ENCODE data around the gene SERPINA9.
"Not testable (repeated sequence)": the region's sequence is repeated elsewhere in the genome, so short reads cannot be mapped to it uniquely, and the experiment has no call there.

Gene SERPINA9

DNA sequence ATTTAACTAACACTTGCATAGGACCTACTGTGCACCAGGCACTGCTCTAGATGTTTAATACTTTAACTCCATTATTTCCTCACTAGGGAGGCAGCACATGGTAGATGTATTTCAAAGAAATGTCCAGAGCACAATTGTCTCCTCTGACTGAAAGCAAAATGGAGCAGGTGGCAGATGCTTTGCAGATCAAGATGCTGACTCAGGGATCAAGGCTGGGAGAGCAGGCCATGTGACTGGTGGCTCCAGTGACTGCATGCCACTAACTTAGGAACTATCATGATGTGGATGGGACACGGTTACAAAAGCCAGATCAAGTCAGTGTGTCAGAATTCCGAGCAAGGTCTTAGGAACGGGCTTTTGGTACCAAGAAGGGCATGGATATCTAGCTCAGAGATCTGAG, 51.6 kb downstream of the SERPINA9 start:
- Histone ChIP-seq H3K27ac (no peak overlapping the region), H3K4me3 (no peak overlapping the region)
- TF ChIP-seq, protein P1, sequence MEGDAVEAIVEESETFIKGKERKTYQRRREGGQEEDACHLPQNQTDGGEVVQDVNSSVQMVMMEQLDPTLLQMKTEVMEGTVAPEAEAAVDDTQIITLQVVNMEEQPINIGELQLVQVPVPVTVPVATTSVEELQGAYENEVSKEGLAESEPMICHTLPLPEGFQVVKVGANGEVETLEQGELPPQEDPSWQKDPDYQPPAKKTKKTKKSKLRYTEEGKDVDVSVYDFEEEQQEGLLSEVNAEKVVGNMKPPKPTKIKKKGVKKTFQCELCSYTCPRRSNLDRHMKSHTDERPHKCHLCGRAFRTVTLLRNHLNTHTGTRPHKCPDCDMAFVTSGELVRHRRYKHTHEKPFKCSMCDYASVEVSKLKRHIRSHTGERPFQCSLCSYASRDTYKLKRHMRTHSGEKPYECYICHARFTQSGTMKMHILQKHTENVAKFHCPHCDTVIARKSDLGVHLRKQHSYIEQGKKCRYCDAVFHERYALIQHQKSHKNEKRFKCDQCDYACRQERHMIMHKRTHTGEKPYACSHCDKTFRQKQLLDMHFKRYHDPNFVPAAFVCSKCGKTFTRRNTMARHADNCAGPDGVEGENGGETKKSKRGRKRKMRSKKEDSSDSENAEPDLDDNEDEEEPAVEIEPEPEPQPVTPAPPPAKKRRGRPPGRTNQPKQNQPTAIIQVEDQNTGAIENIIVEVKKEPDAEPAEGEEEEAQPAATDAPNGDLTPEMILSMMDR (IDR thresholded peaks at IDR 0.05) = no peak
- DNase-seq (ENCODE audit: low spot score) = no peak

DNA sequence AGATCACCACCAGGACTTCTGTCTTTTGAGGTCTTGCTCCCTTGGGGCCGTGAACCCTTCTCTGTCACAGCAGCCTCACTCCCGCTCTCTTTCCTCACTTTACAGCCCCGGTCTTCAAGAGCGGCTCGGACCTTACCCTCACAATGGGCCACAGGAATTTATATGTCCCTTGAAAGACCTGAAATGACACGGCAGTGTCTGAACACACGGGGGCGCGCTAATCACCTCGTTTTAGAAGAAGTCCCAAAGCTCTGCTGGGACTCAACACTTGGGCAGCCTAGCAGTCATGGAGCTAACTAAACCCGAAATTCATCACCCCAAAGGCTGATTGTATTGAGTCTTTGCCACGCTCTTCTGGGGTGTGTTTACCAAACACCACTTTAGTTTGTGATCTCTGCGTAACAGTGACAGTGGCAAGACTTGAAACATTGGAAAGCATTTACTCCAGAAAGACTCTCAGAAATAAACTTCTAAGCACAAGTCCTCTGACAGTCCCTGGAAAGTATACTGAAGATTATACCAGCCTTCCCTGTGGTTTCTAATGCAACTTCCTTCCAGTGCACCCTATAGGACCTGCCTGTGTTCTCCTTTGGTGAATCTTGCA, 52.4 kb downstream of the SERPINA9 start:
- no peak overlapping the region for H3K27ac ChIP-seq
- no peak overlapping the region for H3K4me3 ChIP-seq
- TF ChIP-seq, protein P1 (IDR thresholded peaks at IDR 0.05) = no peak
- DNase-seq (ENCODE audit: low spot score) = no peak

DNA sequence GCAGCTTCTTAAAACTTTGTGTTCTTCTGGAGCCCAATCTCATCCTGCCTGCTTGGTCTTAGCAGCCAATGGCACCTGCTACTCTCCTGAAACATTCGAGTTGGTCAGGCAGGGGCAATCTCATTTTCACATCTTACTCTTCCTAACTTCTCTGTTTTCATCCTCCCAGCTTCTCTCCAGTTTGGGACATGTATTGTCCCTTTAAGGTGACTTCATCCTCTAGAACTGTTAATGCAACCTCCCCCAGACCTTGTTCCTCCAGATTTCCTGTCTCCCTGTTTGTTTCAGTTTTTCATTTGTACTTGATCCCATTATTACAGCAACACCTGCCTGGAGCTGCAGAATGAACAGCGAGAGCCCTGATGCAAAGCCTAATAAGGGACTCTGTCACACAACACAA, 54.7 kb downstream of the SERPINA9 start:
- TF ChIP-seq, protein P1 (IDR thresholded peaks at IDR 0.05) = no peak
- no peak overlapping the region for H3K27ac ChIP-seq
- no peak overlapping the region for H3K4me3 ChIP-seq
- DNase-seq (ENCODE audit: low spot score) = no peak

DNA sequence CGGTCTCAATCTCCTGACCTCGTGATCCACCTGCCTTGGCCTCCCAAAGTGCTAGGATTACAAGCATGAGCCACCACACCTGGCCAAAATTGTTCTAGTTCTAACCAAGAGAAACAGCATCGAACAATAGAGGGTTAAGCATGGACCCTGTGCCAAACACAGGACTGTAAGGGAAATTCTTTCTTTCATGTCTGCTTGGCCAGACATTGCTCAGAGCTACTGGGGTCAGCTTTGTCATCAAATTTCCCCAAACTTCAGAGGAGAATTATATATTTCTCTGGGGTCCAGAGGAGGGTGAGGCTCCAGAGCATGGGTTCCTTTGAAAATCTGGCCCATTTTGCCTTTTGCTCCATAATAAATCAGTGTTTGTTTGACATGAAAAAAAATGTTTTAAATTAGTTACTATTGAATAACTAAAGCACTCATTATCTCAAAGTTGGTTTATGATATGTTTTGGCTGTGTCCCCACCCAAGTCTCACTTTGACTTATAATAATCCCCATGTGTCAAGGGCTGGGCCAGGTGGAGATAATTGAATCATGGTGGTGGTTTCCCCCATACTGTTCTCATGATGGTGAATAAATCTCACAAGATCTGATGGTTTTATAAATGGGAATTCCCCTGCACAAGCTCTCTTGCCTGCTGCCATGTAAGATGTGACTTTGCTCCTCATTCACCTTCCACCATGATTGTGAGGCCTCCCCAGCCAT, 58.3 kb downstream of the SERPINA9 start:
- not testable (repeated sequence) for H3K4me3 ChIP-seq; H3K27ac ChIP-seq; DNase-seq (ENCODE audit: low spot score)

Measured in coronary artery (tissue), 2 donors.